Transverse colon (tissue), 4 donors: ENCODE data around the gene TUBB.

ENCODE experiments used
- EP300 ChIP-seq: sonication (generic); formaldehyde crosslinking; IDR thresholded peaks from one replicate; pipeline ENCODE4 v1.6.1; 2017; ENCODE audit warnings: antibody characterized with exemption, low read depth
- POLR2A ChIP-seq: fragments of 450-650 bp; IDR thresholded peaks from one replicate; pipeline ENCODE4 v1.6.1; 2016; ENCODE audit warnings: antibody characterized with exemption, mild to moderate bottlenecking, moderate library complexity
- POLR2AphosphoS5 ChIP-seq, 3 donors: sonication (generic); formaldehyde crosslinking; IDR thresholded peaks; one replicate each; pipeline ENCODE4 v1.6.1; 2016; ENCODE audit warnings: antibody characterized with exemption in 3 of 3
- TF ChIP-seq, protein P1 (sequence below), 5 experiments: fragments of 200-600 bp in 3 of 5; fragments of 450-650 bp in 2 of 5; sonication (generic) in 3 of 5; IDR thresholded peaks; 1 replicate in 2 of 5; 2 replicates in 3 of 5; pipeline ENCODE4 v1.5.1; 2016 to 2017; ENCODE audit warnings: antibody characterized with exemption in 5 of 5, inconsistent platforms in 3 of 5, mild to moderate bottlenecking in 2 of 5, moderate library complexity in 1 of 5

DNA sequence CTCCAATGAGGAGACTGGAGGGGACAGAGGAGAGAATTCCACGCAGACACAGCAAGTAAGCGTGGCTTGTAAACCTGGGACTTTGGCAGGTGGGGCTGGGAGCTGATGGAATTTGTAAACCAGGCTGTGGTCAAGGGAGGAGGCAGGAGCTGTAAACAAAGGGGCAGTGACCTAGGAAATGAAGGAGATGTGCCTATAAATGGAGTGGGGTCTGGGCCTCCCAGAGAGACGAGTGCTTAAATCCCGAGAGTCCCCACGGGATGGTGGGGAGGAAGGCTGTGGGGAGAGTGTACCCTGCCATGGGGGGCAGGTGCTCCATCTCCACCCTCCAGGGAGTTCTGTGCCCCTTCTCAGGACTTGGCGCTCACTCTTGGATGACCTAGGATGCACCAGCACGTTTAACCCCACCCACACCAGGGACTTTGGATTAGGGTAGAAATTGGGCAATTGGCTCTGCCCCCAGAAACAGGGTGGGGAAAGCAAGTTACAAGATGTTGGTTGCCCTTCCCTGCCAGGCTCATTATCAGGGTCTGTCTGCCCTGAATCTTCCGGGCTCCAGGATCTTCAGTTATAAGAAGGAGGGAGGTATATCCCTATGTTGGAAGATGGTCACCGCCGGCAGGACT lies 43.4 kb upstream of the TUBB start:
- TF ChIP-seq, protein P1, sequence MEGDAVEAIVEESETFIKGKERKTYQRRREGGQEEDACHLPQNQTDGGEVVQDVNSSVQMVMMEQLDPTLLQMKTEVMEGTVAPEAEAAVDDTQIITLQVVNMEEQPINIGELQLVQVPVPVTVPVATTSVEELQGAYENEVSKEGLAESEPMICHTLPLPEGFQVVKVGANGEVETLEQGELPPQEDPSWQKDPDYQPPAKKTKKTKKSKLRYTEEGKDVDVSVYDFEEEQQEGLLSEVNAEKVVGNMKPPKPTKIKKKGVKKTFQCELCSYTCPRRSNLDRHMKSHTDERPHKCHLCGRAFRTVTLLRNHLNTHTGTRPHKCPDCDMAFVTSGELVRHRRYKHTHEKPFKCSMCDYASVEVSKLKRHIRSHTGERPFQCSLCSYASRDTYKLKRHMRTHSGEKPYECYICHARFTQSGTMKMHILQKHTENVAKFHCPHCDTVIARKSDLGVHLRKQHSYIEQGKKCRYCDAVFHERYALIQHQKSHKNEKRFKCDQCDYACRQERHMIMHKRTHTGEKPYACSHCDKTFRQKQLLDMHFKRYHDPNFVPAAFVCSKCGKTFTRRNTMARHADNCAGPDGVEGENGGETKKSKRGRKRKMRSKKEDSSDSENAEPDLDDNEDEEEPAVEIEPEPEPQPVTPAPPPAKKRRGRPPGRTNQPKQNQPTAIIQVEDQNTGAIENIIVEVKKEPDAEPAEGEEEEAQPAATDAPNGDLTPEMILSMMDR (IDR thresholded peaks at IDR 0.05): no peak
- TF ChIP-seq EP300 (no peak), POLR2A (no peak), POLR2AphosphoS5 (IDR thresholded peaks at IDR 0.05) (no peak)
